ENCODE measurements around the gene PRR29. TPM values are rescaled to one million over a fixed set of nuclear protein-coding genes. Genes with fewer than 3 reads are reported as not detected.
"Not testable (repeated sequence)": the region's sequence is repeated elsewhere in the genome, so short reads cannot be mapped to it uniquely, and the experiment has no call there.

The PRR29 gene
- total and polyA plus RNA-seq, 8 donors, result 1.0 to 9.6 (median 6.0) TPM

GRCh38 chr17:63974594-63975192 is 23.5 kb upstream of the PRR29 start:
- Histone ChIP-seq H3K4me1 (no peaks in the 10 kb centered on the region), H3K27ac (no peak overlapping the region)
- no peak for TF ChIP-seq CTCF (IDR thresholded peaks at IDR 0.05)

GRCh38 chr17:63975541-63976092 is 22.5 kb upstream of the PRR29 start:
- no peak for DNase-seq
- no peak overlapping the region for H3K27ac ChIP-seq
- no peaks in the 10 kb centered on the region for H3K4me1 ChIP-seq
- no peak for ATAC-seq
- no peak for TF ChIP-seq CTCF (IDR thresholded peaks at IDR 0.05)
- H3K9me3 ChIP-seq, result no peaks in the 10 kb centered on the region
- intact Hi-C loops (cut with DNase I), result no loop called here
- no peak overlapping the region for H3K4me3 ChIP-seq
- no peaks in the 10 kb centered on the region for H3K27me3 ChIP-seq
- H3K36me3 ChIP-seq, result no peaks in the 10 kb centered on the region

More at GRCh38 chr17:63974594-63975192, 23.5 kb upstream of the PRR29 start:
- Histone ChIP-seq H3K27me3 (no peaks in the 10 kb centered on the region), H3K9me3 (no peaks in the 10 kb centered on the region), H3K4me3 (no peak overlapping the region), H3K36me3 (no peaks in the 10 kb centered on the region)
- ATAC-seq (peak; percentile 36), DNase-seq (no peak)
- intact Hi-C loops (cut with DNase I), result no loop called here

- intact Hi-C loops (cut with DNase I), result no loop called here
- no peaks in the 10 kb centered on the region for H3K27me3 ChIP-seq
- H3K9me3 ChIP-seq, result peaks cover 0 to 2% of the 10 kb centered on the region in 2 donors
- ATAC-seq (no peak), DNase-seq (no peak)
- H3K36me3 ChIP-seq, result no peaks in the 10 kb centered on the region
- H3K27ac ChIP-seq, result no peak overlapping the region
- H3K4me1 ChIP-seq, result no peaks in the 10 kb centered on the region
- no peak overlapping the region for H3K4me3 ChIP-seq
- no peak for TF ChIP-seq CTCF (IDR thresholded peaks at IDR 0.05)
Observed at GRCh38 chr17:63976702-63977101, 21.4 kb upstream of the PRR29 start.

GRCh38 chr17:63978272-63979200 is 19.6 kb upstream of the PRR29 start:
- DNase-seq (no peak), ATAC-seq (no peak)
- H3K4me1 ChIP-seq, result peaks cover 3 to 8% of the 10 kb centered on the region in 2 donors
- peaks cover 0 to 9% of the 10 kb centered on the region in 2 donors for H3K9me3 ChIP-seq
- H3K27me3 ChIP-seq, result no peaks in the 10 kb centered on the region
- H3K4me3 ChIP-seq, result no peak overlapping the region
- no peaks in the 10 kb centered on the region for H3K36me3 ChIP-seq
- H3K27ac ChIP-seq, result no peak overlapping the region
- intact Hi-C loops (cut with DNase I), result no loop called here
- TF ChIP-seq CTCF (IDR thresholded peaks at IDR 0.05), result no peak

- peaks cover 29 to 45% of the 10 kb centered on the region in 2 donors for H3K4me1 ChIP-seq
- not testable (repeated sequence) for H3K27me3 ChIP-seq
Observed at GRCh38 chr17:63982641-63983040, 15.5 kb upstream of the PRR29 start.

More at GRCh38 chr17:63982641-63983040, 15.5 kb upstream of the PRR29 start:
- H3K4me3 ChIP-seq, ATAC-seq, H3K36me3 ChIP-seq, DNase-seq, H3K9me3 ChIP-seq: not testable (repeated sequence)
- H3K27ac ChIP-seq, result peak overlapping the region; percentile 39 to 57
- intact Hi-C loops (cut with DNase I), result loop anchor here in 1 of 2 donors (10.0 kb wide), 1 partner anchor 58 kb away; no protein-coding TSS in a partner anchor
